ENCODE data around the gene NDUFV2. TPM values are rescaled to one million over a fixed set of nuclear protein-coding genes. Genes with fewer than 3 reads are reported as not detected.

NDUFV2 gene
- total RNA-seq, 1 experiment from 2014 or later, result 215 TPM

DNA sequence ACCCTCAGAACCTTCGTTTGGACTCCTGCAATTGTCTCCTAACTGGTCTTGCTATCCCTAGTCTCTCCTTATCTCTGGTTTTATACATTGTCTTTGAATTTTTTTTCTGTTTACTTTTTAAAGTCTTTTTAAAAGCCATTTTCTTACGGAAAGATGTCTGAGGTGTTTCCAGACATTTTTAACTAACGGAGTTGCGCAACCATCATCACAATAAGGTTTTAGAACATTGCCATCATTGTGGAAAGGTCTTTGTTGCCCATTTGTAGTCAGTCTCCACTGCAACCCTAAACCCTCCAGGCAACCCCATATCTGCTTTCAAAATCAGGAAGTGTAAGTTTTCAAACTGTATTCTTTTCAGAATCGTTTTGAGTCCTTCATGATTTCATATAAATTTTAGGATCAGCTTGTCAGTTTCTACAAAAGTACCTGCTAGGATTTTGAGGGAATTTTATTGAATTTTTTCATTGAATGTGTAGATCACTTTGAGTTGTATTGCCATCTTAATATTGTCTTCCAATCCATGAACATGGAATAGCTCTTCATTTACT, 80.4 kb downstream of the NDUFV2 start:
- Histone ChIP-seq H2AFZ (no peak overlapping the region), H3K4me1 (replicated peaks; ENCODE audit: insufficient read depth) (no peaks in the 10 kb centered on the region), H3F3A (ENCODE audit: insufficient read depth, low read depth) (0 out of 2 replicates have a peak, but pooled peaks cover 3% of the 10 kb centered on the region), H3K9me3 (ENCODE audit: insufficient read depth, low read depth) (no peaks in the 10 kb centered on the region), H3K4me3 (no peak overlapping the region), H3K4me2 (no peak overlapping the region), H3K36me3 (ENCODE audit: low read depth) (no peaks in the 10 kb centered on the region; the same call in 1 of the 2 replicates), H3K27ac (no peak overlapping the region), H3K79me2 (ENCODE audit: low read depth) (peaks cover 12% of the 10 kb centered on the region; the same call in 1 of the 2 replicates), H4K20me1 (ENCODE audit: insufficient read depth) (peaks cover 10% of the 10 kb centered on the region; the same call in 1 of the 2 replicates), H3K9me2 (ENCODE audit: insufficient read depth) (no peaks in the 10 kb centered on the region), H3K27me3 (ENCODE audit: insufficient read depth, low read depth) (no peaks in the 10 kb centered on the region)
- ChIA-PET CTCF (no interaction called here), POLR2A (ENCODE audit: unreplicated experiment) (no interaction called here)
- TF ChIP-seq EZH2 (IDR thresholded peaks at IDR 0.05; ENCODE audit: low read depth), result no peak
- TF ChIP-seq, protein P1, sequence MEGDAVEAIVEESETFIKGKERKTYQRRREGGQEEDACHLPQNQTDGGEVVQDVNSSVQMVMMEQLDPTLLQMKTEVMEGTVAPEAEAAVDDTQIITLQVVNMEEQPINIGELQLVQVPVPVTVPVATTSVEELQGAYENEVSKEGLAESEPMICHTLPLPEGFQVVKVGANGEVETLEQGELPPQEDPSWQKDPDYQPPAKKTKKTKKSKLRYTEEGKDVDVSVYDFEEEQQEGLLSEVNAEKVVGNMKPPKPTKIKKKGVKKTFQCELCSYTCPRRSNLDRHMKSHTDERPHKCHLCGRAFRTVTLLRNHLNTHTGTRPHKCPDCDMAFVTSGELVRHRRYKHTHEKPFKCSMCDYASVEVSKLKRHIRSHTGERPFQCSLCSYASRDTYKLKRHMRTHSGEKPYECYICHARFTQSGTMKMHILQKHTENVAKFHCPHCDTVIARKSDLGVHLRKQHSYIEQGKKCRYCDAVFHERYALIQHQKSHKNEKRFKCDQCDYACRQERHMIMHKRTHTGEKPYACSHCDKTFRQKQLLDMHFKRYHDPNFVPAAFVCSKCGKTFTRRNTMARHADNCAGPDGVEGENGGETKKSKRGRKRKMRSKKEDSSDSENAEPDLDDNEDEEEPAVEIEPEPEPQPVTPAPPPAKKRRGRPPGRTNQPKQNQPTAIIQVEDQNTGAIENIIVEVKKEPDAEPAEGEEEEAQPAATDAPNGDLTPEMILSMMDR (conservative IDR thresholded peaks at IDR 0.05), result no peak
- intact Hi-C loops (cut with micrococcal nuclease; ENCODE audit: unreplicated experiment), result no loop called here
- BruUV-seq (replicated peaks), result no TSS peak
- DNase-seq, result no peak

Other genes with a start within 250 kb of the NDUFV2 start
- gene ANKRD12, start 34.1 kb downstream of the NDUFV2 start, total RNA-seq (2021), result 26.9 and 31.6 TPM in 2 replicates
- gene TWSG1, start 232.1 kb downstream of the NDUFV2 start, total RNA-seq (2021), result 52.1 and 55.8 TPM in 2 replicates

Measured in PC-9 (cell line).